ENCODE measurements around the gene OR6N2.

OR6N2 gene

GRCh38 chr1:158752155-158752712 is 28.8 kb downstream of the OR6N2 start:
- no peak for DNase-seq

- no peak for DNase-seq
Measured at GRCh38 chr1:158735848-158736247, 45.2 kb downstream of the OR6N2 start.

- DNase-seq = no peak
Measured at GRCh38 chr1:158732524-158732923, 48.5 kb downstream of the OR6N2 start.

GRCh38 chr1:158731707-158732106 is 49.3 kb downstream of the OR6N2 start:
- no peak for DNase-seq

- no peak for DNase-seq
Measured at GRCh38 chr1:158730453-158730852, 50.6 kb downstream of the OR6N2 start.

DNA sequence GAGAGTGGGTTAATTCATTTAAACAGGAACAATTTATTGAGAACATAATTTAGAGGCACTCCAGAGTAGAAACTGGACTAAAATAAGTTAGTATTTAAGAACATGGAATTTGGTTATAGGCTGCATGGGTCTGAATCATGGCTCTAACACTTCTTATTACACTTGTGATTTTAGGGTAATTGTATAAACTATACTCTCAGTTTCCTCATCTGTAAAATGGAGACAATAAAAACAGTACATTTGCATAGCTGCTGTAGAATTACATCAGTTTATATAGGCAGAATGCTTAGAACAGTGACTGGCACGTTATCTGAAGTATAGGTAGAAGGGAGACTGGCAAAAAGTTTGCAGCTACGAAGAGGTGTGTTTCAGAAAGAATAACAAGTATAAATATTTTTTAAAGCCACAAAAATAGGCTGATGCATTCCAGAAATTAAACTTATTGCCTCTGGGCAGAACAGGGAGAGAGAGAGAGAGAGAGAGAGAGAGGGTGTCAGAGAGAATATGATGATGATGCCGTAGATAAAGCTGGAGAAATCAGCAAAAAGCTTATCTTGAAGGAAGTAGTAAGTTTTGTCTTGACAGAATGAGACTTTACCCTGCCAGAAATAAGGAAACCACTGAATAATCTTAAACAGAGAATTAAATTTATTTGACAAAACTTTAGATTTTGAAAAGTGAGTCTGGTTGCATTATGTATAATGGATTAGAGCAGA is 52.3 kb downstream of the OR6N2 start:
- DNase-seq = no peak

DNA sequence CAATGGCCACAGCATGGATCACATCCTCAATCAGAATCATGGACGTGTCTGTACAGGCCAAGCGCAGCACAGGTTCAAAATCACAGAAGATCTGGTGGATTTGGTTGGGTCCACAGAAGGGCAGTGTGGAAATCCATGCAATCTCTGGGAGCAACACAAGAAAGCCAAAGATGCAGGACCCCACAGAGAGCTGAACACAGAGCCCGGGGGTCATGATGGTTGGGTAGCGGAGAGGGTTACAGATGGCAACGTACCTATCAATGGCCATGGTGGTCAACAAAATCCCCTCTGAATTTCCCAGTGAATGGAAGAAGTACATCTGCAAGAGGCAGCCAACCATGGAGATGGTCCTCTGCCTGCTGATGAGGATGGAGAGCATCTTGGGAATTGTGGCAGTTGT is 56.6 kb downstream of the OR6N2 start:
- no peak for DNase-seq
